HG03457 (cell line): ENCODE measurements around the gene RNU1-2.
A peak's percentile ranks its signal among the peaks of the same experiment; 100 is the strongest.
"Not testable (repeated sequence)": the region's sequence is repeated elsewhere in the genome, so short reads cannot be mapped to it uniquely, and the experiment has no call there.

Experiments used
- ATAC-seq: cut with Tn5 transposase; IDR thresholded peaks from one replicate; pipeline ENCODE4 v1.9.1; 2021; ENCODE audit warnings: moderate number of reproducible peaks; ENCODE audit not compliant: unreplicated experiment

RNU1-2 gene

GRCh38 chr1:16888860-16889816, 6.6 kb upstream of the RNU1-2 start:
- no peak for ATAC-seq

DNA sequence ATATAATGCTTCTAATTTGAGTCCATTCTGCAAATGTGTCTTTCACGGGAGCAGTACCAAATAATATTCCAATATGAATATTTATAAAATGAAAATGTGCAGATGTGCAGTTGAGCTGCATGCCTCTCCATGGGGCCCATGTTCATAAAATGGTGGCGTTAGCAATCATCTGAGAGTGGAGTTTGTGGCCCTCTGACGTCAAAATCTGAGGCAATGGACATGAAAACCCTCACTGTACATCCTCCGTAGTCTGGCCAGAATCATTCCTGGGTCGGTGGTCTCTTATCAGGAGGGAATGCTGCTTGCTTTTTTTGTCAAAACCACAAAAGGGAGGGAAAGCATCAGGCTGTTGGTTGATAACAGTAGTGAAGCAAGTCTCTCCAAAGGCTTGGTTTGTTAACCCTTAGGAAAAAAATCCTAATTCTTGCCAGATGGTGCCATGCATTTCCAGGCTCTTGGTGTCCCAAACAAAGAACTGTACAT, 5.2 kb upstream of the RNU1-2 start:
- ATAC-seq: not testable (repeated sequence)

DNA sequence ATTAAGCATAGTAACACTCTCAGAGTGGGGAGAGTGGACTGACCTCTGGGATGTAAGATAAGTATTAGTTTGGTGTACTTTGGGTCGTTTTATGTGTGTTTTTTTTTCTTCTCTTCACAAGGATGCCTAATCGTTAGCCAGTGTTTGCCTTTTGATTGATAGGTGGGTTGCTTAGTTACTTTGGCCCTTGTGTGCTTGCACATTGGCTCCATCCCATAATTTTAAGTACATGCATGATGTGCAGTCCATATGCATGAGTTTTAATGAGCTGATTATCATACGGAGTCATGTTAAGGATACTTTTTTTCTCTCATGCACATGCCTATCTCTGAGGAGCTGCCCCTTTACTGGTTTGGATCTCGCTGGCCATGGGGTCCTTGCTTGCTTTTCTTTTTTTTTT, 4.7 kb upstream of the RNU1-2 start:
- not testable (repeated sequence) for ATAC-seq

- ATAC-seq: not testable (repeated sequence)
Measured at GRCh38 chr1:16892978-16893525, 2.7 kb upstream of the RNU1-2 start.

- not testable (repeated sequence) for ATAC-seq
Measured at GRCh38 chr1:16893796-16894195, 2.0 kb upstream of the RNU1-2 start.

DNA sequence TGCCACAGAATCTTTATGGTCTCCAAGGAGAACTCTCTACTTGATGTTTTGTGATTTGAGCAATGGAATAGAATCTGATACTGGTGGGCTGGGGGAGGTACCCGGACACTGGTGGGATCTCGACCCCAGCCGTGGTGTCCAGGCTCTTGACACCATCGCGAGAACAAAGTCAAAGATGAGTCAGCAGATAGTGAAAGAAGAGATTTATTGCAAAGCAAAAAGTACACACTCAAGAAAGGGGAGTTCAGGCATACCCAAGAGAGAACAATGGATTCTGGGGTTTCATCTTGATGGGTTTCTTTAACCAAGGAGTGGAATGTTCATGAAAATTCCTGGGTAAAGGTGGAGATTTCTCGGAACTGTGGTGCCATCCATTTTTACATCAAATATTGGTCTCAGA, 1.4 kb upstream of the RNU1-2 start:
- ATAC-seq: not testable (repeated sequence)

- ATAC-seq: not testable (repeated sequence)
Measured at GRCh38 chr1:16895233-16895597, 565 bp upstream of the RNU1-2 start.

DNA sequence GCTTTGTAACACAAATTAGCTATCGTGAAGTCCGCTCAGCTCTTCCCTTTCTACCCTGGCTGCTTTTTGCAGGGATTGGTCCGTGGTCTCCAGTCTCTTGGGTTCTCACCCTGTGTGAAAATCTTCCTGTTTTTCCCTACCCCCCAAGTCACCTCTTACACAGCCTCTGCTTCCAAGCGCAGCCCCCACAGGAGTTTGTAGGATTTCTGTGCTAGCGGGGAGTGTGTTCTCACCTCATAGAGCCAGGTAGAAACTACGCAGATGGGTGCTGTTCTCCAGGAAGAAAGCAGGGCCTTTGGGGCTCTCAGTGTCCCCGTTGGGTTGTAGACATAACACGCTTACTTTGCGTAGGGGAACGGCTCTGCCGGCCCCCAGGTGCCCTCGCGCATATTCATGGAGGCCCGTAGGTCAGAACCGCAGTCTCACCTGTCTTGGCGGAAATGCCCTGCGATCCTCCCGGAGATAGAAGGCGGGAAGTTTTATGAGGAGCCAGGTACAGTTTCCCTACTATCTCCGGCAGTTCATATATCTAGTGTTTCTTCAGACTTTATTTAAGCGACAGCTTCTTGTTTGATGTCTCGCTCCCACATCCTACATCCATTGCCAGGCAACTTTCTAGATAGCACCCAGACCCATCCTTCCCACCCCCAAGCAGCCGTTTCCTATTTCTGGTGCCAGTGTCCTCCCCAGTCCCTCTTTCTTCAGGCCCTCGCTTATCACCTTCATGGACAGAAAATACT, 706 bp downstream of the RNU1-2 start:
- ATAC-seq: not testable (repeated sequence)

DNA sequence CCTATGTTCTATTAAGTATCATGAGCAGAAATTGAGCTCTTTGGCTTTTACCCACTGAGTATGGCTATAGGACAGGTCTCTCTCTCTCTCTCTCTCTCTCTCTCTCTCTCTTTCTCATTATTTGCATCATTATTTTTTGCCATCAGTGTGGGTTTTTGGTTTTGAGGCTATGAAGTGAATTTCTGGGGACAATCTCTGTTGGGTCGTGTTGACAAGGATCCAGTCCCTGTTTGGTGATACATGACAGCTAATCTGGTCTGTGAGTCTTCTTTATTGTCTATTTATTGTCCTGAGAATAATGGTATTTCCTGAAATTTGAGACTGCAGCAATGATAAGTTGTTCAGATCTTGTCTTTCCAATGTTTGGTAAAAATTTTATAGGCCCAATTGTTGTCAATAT, 1.9 kb downstream of the RNU1-2 start:
- not testable (repeated sequence) for ATAC-seq

- not testable (repeated sequence) for ATAC-seq
Measured at GRCh38 chr1:16898298-16898697, 2.5 kb downstream of the RNU1-2 start.

- ATAC-seq: not testable (repeated sequence)
Measured at GRCh38 chr1:16899020-16899419, 3.2 kb downstream of the RNU1-2 start.

GRCh38 chr1:16900751-16901150, 5.0 kb downstream of the RNU1-2 start:
- no peak for ATAC-seq

- ATAC-seq: not testable (repeated sequence)
Measured at GRCh38 chr1:16901371-16901770, 5.6 kb downstream of the RNU1-2 start.

DNA sequence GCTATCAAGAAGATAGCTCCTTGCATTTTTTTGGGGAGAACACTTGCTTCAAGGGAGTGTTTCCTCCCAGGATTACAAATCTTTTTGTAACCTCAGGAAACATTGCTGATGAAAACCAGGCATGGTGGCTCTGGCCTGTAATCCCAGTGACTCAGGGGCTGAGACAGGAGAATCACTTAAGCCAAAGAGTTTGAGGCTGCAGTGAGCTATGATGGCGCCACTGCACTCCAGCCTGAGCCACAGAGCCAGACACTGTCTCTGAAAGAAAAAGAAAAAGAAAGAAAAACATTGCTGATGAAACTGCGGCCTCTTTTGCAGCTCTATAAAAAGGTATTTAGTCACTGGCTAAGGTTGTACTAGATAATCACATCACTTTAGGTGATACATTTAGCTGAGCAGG, 7.3 kb downstream of the RNU1-2 start:
- ATAC-seq: no peak

DNA sequence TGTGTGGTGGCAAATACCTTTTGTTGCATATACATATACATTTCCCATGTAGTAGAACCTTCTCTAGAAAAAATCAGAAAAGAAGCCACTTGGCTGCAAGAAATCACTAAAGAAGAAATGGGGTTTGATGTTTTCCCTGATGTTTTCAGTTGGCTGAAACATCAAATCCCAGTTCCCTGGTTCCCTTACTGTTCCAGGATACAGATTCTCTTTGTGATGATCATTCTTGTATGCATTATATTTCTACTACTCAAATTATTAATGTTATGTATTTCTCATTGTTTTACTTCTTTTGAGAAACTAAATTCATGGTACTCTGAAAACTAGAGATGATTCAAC, 7.6 kb downstream of the RNU1-2 start:
- no peak for ATAC-seq

DNA sequence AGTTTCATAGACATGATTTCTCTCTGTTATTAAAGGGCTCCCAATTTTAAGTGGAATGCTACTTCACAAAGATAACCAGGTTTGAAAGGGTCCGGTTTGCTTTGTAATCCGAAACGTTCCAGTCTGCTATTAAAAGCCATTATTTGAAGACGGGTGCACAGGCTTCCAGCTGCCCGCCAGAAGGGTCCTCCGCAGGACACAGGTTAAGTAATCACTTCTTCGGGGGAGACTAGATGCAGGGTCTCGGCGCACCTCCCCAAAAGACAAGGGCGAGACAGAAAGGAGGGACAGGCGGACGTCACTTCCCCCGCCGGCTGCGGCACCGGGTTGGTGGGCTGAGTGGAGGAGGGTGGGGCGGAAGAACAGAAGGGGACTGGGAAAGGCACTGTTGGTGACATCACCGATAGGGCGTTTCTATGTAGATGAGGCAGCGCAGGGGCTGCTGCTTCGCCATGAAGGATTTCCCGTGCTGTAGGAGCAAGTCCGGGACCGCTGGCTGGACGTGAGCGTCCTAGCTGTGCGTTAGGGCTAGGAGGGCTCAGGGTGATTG, 8.9 kb downstream of the RNU1-2 start:
- peak; percentile 60 for ATAC-seq

DNA sequence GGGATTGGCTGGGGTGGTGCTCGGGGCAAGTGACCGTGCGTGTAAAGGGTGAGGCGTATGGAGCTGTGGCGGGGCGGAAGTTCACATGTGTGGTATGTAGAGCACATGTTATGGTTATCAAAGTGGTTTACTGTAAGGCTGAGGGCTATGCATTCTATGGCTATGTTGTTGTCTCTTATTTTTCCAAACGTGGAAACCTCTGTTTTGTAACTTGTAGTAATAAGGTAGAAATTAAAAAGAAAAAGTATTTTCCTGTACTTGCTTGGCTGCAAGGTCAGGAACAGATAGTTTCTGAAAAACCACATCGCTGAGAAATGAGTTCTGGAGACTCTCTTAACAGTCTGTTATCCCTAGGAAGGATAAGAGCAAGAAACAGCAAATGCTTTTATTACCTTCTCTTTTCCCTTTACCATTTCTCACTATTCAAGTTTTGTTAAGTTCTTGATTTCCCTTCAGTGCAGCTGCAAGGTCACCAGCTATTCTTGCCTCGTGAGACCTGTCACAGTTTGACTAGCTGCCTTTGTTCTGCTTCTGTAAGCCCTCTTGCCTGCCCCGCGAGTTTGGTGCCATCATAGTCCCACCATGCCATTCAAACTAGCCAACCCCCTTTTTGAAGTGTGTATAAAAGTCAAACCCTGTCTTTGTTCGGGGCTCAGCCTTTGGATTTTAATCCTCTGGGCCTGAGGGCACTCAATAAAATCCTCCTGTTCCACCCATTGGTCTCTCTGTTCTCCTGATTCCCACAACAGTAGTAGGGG, 9.5 kb downstream of the RNU1-2 start:
- peak; percentile 66 for ATAC-seq

DNA sequence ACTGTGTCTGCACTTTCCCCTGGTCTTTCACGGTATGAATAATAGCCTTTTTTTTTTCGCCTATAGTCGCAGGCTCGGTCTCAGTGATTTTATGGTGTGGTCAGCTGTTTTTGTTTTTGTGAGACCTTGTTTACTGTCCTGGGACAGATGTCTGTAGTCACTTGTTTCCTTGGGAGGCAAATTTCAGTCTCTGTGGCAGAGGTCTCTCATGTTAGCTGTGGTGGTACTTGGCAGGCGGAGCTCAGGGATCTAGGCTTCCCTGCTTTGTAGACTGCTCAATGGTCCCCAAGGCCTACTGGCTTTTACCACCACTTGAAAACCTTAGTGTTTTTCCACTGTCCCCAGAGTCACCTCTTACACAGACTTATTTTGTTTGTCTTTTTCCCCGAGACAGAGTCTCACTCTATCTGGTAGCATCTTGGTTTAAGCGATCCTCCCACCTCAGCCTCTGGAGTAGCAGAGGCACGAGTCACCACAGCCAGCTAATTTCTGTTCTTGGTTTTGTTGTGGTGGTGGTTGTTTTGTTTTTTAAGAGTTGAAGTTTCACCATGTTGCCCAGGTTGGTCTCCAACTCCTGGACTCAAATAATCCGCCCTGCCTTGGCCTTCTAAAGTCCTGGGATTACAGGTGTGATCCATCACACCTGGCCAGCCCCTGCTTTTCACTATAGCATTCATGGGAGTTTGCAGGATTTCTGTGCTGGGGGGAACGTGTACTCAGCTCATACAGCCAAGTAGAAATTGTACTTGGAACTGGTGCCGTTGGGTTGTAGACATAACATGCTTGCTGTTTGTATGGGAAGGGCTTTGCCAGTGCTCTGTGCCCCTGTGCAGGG, 10.3 kb downstream of the RNU1-2 start:
- no peak for ATAC-seq

GRCh38 chr1:16906873-16907272, 11.1 kb downstream of the RNU1-2 start:
- ATAC-seq: no peak
